Right lobe of liver (tissue), 6 donors: ENCODE measurements around the gene RAPGEF2. TPM values are rescaled to one million over a fixed set of nuclear protein-coding genes. Genes with fewer than 3 reads are reported as not detected.

Experiments
- ATAC-seq, 4 donors: fragments of 200-7000 bp; cut with Tn5 transposase; one replicate each; pipeline ENCODE4 v1.9.1; 2020; ENCODE audit warnings: mild to moderate bottlenecking in 4 of 4, moderate library complexity in 4 of 4
- DNase-seq, 3 donors: peaks; one replicate each; pipeline ENCODE4 v3.0.0-alpha.2; 2020
- H3K27ac ChIP-seq, 3 donors: fragments of 200-600 bp; one replicate each; pipeline ENCODE4 v1.8.0; 2022
- H3K27me3 ChIP-seq, 2 donors: fragments of 200-600 bp; one replicate each; pipeline ENCODE4 v1.8.0; 2022
- H3K36me3 ChIP-seq, 4 donors: fragments of 200-600 bp; sonication (generic) in 1 of 4; one replicate each; pipeline versions ENCODE4 v1.5.1 to v1.8.0; 2017 to 2022; ENCODE audit warnings: control low read depth in 1 of 4
- H3K4me1 ChIP-seq, 4 donors: fragments of 200-600 bp; sonication (generic) in 1 of 4; one replicate each; pipeline versions ENCODE4 v1.5.1 to v1.8.0; 2017 to 2022; ENCODE audit warnings: control low read depth in 1 of 4
- H3K4me3 ChIP-seq, 3 donors: fragments of 200-600 bp; one replicate each; pipeline ENCODE4 v1.8.0; 2022
- H3K9me3 ChIP-seq, 4 donors: fragments of 200-600 bp; sonication (generic) in 1 of 4; one replicate each; pipeline versions ENCODE4 v1.5.1 to v1.8.0; 2017 to 2022; ENCODE audit warnings: control low read depth in 1 of 4
- POLR2A ChIP-seq: fragments of 450-650 bp; IDR thresholded peaks from one replicate; pipeline ENCODE4 v1.6.1; 2017; ENCODE audit warnings: antibody characterized with exemption, mild to moderate bottlenecking
- whole genome bisulfite sequencing: methylation state at CpG from one replicate; pipeline ENCODE4 v1.1.6; 2018; ENCODE audit warnings: low coverage, low lambda C conversion rate; ENCODE audit not compliant: insufficient coverage; ENCODE audit errors: missing lambda C conversion rate; 5-methylcytosine and 5-hydroxymethylcytosine counted together
- intact Hi-C, 2 donors: fragments of 100-400 bp; cut with DNase I; formaldehyde crosslinking; loops; one replicate each; pipeline versions ENCODE4 v1.11.2 to v1.14.1; 2022
- total RNA-seq, 6 experiments: library from RNA; depleted of rRNA in 2 of 6; stranded (reverse); fragments of >200 nt in 2 of 6; fragmentation: NEBNext Ultra II Directional in 3 of 6; extraction: Animal tissue kit (Norgen Biotek cat#: 25700) in 3 of 6; gene quantifications; one replicate each; pipeline versions ENCODE4 v1.1.0 to v1.2.4, GENCODE V29; 2016 to 2023
- TF ChIP-seq, protein P1 (sequence below), 4 donors: fragments of 200-600 bp in 3 of 4; fragments of 450-650 bp in 1 of 4; IDR thresholded peaks; one replicate each; pipeline versions ENCODE4 v1.5.1 to v1.8.0; 2016 to 2022; ENCODE audit warnings: antibody characterized with exemption in 4 of 4, mild to moderate bottlenecking in 2 of 4
- donor health status: DM: no; HTN: yes; CAD: no.
- donor health status: DM: no; HTN: no; CAD: no.
- donor health status: DM: no; HTN: no; CAD: no.
- donor health status: DM: no; HTN: yes; CAD: no.
- donor health status: DM: no; HTN: yes; CAD: no.

Gene RAPGEF2
- total RNA-seq, 6 experiments from 2014 or later, result 22.1 to 32.1 (median 27.2) TPM

DNA sequence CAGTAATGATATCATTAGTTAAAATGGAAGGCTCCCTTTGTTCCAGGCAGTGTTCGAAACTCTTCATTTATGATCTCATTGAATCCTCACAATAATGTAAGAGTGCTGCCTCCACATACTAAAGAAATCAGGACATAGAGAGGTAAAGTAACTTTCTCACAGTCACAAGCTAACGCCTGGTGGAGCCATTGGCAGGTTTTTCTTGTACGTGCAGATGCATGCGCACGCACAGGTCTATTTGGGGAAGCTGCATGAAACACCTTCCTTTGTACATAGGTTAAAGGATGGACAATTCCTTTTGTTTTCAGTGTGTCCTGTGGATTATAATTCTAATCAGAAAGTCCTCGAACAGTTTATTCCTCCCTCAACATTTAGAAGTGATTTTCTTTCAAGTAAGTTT is 176.2 kb downstream of the RAPGEF2 start:
- no peaks in the 10 kb centered on the region for H3K27me3 ChIP-seq
- ATAC-seq (no peak), DNase-seq (no peak)
- no peak for TF ChIP-seq POLR2A
- TF ChIP-seq, protein P1, sequence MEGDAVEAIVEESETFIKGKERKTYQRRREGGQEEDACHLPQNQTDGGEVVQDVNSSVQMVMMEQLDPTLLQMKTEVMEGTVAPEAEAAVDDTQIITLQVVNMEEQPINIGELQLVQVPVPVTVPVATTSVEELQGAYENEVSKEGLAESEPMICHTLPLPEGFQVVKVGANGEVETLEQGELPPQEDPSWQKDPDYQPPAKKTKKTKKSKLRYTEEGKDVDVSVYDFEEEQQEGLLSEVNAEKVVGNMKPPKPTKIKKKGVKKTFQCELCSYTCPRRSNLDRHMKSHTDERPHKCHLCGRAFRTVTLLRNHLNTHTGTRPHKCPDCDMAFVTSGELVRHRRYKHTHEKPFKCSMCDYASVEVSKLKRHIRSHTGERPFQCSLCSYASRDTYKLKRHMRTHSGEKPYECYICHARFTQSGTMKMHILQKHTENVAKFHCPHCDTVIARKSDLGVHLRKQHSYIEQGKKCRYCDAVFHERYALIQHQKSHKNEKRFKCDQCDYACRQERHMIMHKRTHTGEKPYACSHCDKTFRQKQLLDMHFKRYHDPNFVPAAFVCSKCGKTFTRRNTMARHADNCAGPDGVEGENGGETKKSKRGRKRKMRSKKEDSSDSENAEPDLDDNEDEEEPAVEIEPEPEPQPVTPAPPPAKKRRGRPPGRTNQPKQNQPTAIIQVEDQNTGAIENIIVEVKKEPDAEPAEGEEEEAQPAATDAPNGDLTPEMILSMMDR (IDR thresholded peaks at IDR 0.05), result no peak
- no peaks in the 10 kb centered on the region for H3K36me3 ChIP-seq
- no peak overlapping the region for H3K4me3 ChIP-seq
- H3K9me3 ChIP-seq, result no peaks in the 10 kb centered on the region
- peaks cover 0 to 53% (median 18%) of the 10 kb centered on the region in 4 donors for H3K4me1 ChIP-seq
- WGBS, result 89% methylated on average over 3 of the region's 6 CpGs
- H3K27ac ChIP-seq, result peak overlapping the region; percentile 52 to 85 (median 82)
- intact Hi-C loops, result no loop called here

DNA sequence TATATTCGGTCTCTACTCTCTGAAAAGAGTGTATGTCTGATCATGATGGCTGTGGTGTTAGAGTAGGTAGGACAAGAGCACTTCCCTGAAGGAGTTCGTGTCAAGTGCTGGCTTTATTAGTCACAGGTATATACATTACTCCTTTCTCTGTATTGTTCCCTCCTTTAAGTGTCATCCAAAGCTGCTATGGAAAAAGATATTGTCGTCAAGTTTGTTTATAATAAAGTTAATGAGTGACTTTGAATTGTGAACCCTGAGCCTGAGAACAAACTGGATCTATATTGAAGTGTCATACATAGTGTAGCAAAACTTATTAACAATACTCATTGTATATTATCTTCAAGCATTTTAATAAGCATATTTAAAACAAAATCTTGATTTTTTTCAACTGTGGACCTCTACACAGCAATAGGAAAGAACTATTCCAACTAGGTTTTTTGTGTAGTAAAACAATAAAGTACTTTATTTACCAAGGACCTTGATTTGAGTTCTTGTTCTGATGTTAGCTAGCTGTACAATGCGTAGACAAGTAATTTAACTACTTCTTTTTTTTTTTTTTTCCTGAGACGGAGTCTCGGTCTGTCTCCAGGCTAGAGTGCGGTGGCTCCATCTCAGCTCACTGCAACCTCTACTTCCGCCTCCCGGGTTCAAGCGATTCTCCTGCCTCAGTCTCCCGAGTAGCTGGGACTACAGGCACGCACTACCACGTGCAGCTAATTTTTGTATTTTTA is 177.7 kb downstream of the RAPGEF2 start:
- Histone ChIP-seq H3K4me3 (no peak overlapping the region), H3K27ac (peak overlapping the region in 2 of 3 donors; percentile 82 to 85), H3K27me3 (no peaks in the 10 kb centered on the region), H3K36me3 (no peaks in the 10 kb centered on the region), H3K9me3 (no peaks in the 10 kb centered on the region), H3K4me1 (peaks cover 0 to 53% (median 18%) of the 10 kb centered on the region in 4 donors)
- 70% methylated on average over 13 of the region's 13 CpGs for WGBS
- TF ChIP-seq POLR2A, result no peak
- TF ChIP-seq, protein P1 (IDR thresholded peaks at IDR 0.05), result no peak
- ATAC-seq (peak; percentile 59 to 83 (median 78)), DNase-seq (no peak)
- intact Hi-C loops, result no loop called here

DNA sequence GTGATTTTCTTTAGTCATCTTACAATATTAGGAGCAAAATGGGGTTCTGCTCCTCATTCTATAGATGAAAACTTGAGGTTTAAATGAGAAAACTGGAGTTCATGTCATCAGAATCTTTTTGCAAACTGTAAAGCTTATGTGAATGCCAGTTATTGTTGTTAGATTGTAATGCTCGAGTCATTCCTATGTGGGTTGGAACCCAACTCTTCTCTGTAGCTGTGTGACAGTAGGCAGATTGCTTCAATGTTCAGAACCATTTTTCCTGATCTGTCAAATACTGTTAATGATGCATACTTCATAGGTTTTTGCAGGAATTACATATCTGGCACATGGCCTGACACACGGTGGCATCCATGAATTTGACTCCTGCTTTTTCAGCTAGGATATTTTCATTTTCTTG is 178.9 kb downstream of the RAPGEF2 start:
- Histone ChIP-seq H3K36me3 (no peaks in the 10 kb centered on the region), H3K27me3 (no peaks in the 10 kb centered on the region), H3K4me1 (peaks cover 0 to 53% (median 18%) of the 10 kb centered on the region in 4 donors), H3K4me3 (no peak overlapping the region), H3K9me3 (no peaks in the 10 kb centered on the region), H3K27ac (peak overlapping the region in 2 of 3 donors; percentile 78 to 85)
- intact Hi-C loops, result no loop called here
- 71% methylated on average over 2 of the region's 2 CpGs for WGBS
- DNase-seq (no peak), ATAC-seq (no peak)
- TF ChIP-seq, protein P1 (IDR thresholded peaks at IDR 0.05), result no peak
- no peak for TF ChIP-seq POLR2A

DNA sequence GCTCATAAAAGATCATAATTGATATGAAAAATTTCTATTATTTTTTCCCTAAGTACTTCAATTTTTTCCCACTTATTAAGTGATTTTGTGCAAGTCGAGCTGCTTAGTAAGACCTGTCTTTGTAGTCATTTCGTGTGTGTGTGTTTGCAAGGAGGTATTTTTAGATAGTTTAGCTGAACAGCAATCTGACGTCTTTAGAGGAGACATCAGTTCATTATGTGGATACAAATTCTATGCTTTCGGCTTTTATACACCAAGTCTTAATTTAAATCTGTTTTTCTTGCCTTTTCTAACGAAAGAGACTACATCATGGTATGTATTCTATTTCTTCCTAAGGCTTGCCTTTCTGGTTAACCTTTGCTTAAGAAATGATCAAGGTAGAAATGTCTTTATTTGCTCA is 179.4 kb downstream of the RAPGEF2 start:
- Histone ChIP-seq H3K27ac (peak overlapping the region in 2 of 3 donors; percentile 78 to 85), H3K9me3 (no peaks in the 10 kb centered on the region), H3K4me3 (no peak overlapping the region), H3K36me3 (no peaks in the 10 kb centered on the region), H3K4me1 (peaks cover 0 to 53% (median 18%) of the 10 kb centered on the region in 4 donors), H3K27me3 (no peaks in the 10 kb centered on the region)
- ATAC-seq (no peak), DNase-seq (no peak)
- no peak for TF ChIP-seq POLR2A
- TF ChIP-seq, protein P1 (IDR thresholded peaks at IDR 0.05), result no peak
- WGBS, result 54% methylated on average over 5 of the region's 5 CpGs
- intact Hi-C loops, result no loop called here
